HFFc6 (cell line): ENCODE results near the gene NFKBIL1. TPM values are rescaled to one million over a fixed set of nuclear protein-coding genes. Genes with fewer than 3 reads are reported as not detected.

Source experiments
- DNase-seq: peaks from one replicate; pipeline ENCODE4 v3.0.0-alpha.2; 2018
- H3K27ac Mint-ChIP-seq: 2 replicates; pipeline ENCODE4 v1.8.0; 2020; ENCODE audit warnings: mild to moderate bottlenecking, mixed read lengths
- H3K27me3 Mint-ChIP-seq: 2 replicates; pipeline ENCODE4 v1.8.0; 2021; ENCODE audit warnings: mild to moderate bottlenecking, moderate library complexity, mixed read lengths; ENCODE audit not compliant: insufficient read depth
- H3K36me3 Mint-ChIP-seq: 2 replicates; pipeline ENCODE4 v1.8.0; 2021; ENCODE audit warnings: low read depth, mixed read lengths
- H3K4me1 Mint-ChIP-seq: 2 replicates; pipeline ENCODE4 v1.8.0; 2020; ENCODE audit warnings: low read depth, mixed read lengths
- H3K4me3 Mint-ChIP-seq: 2 replicates; pipeline ENCODE4 v1.8.0; 2020; ENCODE audit warnings: mild to moderate bottlenecking, moderate library complexity, mixed read lengths
- H3K9me3 Mint-ChIP-seq: 2 replicates; pipeline ENCODE4 v1.8.0; 2020; ENCODE audit warnings: mild to moderate bottlenecking, mixed read lengths
- CTCF ChIP-seq: fragments of 200-600 bp; sonication (generic); IDR thresholded peaks from 2 replicates; pipeline ENCODE4 v1.5.0; 2021; ENCODE audit warnings: antibody characterized with exemption, mild to moderate bottlenecking
- total RNA-seq, 6 experiments: library from RNA; stranded (reverse); fragmentation: NEBNext Ultra II Directional; extraction: Animal tissue kit (Norgen Biotek cat#: 25700); gene quantifications; 2 replicates in 1 of 6; 3 replicates in 5 of 6; pipeline ENCODE4 v1.2.3, GENCODE V29; 2021

NFKBIL1 gene
- total RNA-seq, 6 experiments from 2014 or later: 11.8 to 15.9 (median 13.6) TPM

DNA sequence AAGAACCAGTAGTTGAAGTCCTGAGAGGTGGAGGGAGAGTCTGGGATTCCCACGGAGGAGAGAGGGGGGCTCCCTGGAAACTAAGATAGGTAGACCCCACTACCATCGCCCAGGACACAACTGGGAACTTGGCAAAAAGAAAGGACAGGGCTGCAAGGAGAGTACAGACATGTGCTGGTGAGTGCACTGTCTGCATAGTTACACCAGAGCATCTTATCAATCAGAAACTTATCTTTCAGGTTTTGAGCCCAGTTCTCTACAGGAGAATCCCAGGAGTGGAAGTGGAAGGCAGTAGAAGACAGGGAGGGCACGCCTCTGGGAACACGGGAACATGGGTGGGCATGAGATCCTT, 12.2 kb downstream of the NFKBIL1 start:
- no peak for DNase-seq
- Mint-ChIP-seq H3K27me3 (peaks cover 7% of the 10 kb centered on the region), H3K36me3 (peaks cover 25% of the 10 kb centered on the region), H3K27ac (peak overlapping the region; percentile 85), H3K4me3 (peak overlapping the region; percentile 50), H3K9me3 (no peaks in the 10 kb centered on the region), H3K4me1 (peaks cover 56% of the 10 kb centered on the region)
- TF ChIP-seq CTCF: no peak

DNA sequence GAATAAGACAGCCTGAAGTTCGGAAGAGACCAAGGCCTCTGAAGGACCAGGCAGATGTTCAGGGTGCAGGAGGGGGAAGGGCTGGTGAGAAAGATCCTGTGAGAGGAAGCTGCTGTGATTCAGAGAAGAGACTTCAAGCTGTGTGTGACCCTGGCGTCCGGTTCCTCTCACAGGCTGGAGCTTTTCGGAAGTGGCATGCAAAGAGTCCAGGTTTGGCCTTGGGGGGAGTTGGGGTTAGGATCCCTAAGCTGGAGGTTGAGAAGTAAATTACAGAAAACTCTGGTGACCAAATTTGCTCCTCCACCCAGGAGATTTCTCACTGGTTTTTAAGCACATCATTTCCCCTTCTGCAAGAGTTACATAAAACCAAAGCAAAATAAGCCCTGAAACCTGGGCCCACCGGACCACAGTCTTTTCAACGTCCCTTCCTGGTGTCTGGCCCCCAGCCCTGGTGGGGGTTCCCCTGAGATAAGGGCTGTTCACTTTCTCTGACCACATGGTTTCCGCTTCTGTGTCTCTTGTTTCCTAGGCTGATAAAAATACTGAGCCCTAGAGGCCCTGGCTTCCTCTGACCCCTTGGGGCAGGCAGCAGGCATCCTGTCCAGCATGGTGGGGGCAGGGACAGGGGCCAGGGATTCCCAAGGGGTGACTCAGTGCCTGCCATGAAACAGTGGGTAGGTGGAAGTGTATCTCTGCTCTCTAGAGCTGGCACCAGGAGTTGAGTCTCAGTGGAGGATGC, 12.7 kb downstream of the NFKBIL1 start:
- Mint-ChIP-seq H3K27me3 (peaks cover 7% of the 10 kb centered on the region), H3K9me3 (no peaks in the 10 kb centered on the region), H3K4me1 (peaks cover 56% of the 10 kb centered on the region), H3K27ac (peak overlapping the region; percentile 85), H3K36me3 (peaks cover 25% of the 10 kb centered on the region), H3K4me3 (peak overlapping the region; percentile 50)
- peak; percentile 74 for DNase-seq
- TF ChIP-seq CTCF: no peak

DNA sequence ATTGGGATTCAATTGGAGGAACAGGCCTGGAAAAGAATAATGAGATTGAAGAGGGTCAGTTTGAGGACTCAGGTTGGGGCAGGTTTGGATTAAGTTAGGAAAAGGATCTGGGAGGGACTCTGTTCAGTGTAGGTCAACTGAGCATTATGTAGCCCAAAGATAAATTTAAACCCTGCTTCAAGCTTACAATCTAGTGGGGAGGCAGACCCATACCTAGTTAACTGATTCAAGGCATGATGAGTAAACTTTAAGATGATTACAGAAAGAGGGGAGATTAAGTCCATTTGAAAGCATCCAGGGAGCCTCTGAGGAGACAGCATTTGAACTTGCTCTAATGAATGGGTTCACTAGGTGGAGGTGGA, 13.3 kb downstream of the NFKBIL1 start:
- Mint-ChIP-seq H3K27me3 (peaks cover 7% of the 10 kb centered on the region), H3K4me1 (peaks cover 56% of the 10 kb centered on the region), H3K27ac (peak overlapping the region; percentile 85), H3K9me3 (no peaks in the 10 kb centered on the region), H3K36me3 (peaks cover 25% of the 10 kb centered on the region), H3K4me3 (peak overlapping the region; percentile 50)
- no peak for TF ChIP-seq CTCF
- no peak for DNase-seq

DNA sequence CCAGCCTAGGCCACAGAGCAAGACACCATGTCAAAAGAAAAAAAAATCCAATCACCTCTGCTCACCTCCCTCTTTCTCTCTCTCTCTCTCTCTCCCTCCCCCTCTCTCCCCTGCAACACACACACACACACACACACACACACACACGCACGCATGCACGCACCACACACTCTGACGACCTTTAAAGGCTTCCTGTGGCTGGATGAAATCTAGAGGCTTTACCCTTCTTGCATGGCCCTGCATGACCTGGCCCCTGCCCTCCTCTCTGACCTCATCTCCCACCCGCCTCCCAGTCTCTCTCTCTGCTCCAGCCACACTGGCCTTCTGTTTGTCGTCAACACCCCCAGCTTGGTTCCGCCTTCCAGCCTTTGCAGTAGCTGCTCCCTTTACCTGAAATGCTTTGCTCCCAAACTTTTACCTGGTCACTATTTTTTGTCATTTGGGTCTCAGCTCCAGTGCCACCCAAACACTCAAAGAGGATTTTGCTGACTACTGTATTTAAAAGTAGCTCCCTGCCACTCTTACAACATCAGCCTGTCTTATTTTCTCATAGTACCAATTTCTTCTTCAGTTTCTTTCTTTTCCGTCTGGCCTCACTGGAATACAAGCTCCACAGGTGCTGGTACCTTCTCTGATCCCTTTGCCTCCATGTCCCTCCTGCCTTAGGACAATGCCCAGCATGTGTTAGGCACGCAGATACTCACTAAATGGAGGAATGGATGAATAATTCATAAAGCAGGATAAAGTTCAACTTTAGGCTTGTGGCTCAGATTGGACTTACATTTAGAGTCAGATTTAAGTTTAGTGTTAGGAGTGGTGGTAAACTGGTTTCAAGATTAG, 20.3 kb downstream of the NFKBIL1 start:
- Mint-ChIP-seq H3K27ac (no peak overlapping the region), H3K36me3 (no peaks in the 10 kb centered on the region), H3K27me3 (peaks cover 8% of the 10 kb centered on the region), H3K4me3 (no peak overlapping the region), H3K4me1 (peaks cover 14% of the 10 kb centered on the region), H3K9me3 (no peaks in the 10 kb centered on the region)
- DNase-seq: no peak
- TF ChIP-seq CTCF: no peak

GRCh38 chr6:31568537-31568961, 21.1 kb downstream of the NFKBIL1 start:
- no peaks in the 10 kb centered on the region for H3K9me3 Mint-ChIP-seq
- H3K27me3 Mint-ChIP-seq: peaks cover 8% of the 10 kb centered on the region
- peaks cover 9% of the 10 kb centered on the region for H3K4me1 Mint-ChIP-seq
- no peaks in the 10 kb centered on the region for H3K36me3 Mint-ChIP-seq
- H3K4me3 Mint-ChIP-seq: no peak overlapping the region
- DNase-seq: no peak
- H3K27ac Mint-ChIP-seq: no peak overlapping the region
- TF ChIP-seq CTCF: no peak
